ENCODE results near the gene ACSM3.

Gene ACSM3

DNA sequence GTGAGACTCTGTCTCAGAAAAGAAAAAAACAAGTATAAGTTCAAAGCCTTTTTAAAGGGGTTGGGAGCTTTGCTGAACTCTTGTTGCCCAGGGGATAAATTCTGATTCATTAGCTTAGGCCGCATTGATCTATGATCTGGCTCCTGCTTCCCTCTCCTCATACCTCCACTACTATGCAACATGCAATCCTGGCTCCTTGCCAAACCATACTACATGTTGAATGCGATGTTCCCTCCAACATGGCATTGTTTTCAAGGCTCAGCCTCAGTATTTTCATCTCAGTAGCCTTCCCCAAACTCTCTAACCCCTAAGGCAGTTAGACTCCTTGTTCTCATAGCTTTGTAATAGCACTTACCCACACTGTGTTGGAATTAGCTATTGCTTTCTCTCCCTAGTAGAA, 48.7 kb downstream of the ACSM3 start:
- Histone ChIP-seq H3K27me3 (ENCODE audit: low read length) (no peaks in the 10 kb centered on the region), H3K9ac (ENCODE audit: low read length) (no peak overlapping the region)
- TF ChIP-seq, protein P1, sequence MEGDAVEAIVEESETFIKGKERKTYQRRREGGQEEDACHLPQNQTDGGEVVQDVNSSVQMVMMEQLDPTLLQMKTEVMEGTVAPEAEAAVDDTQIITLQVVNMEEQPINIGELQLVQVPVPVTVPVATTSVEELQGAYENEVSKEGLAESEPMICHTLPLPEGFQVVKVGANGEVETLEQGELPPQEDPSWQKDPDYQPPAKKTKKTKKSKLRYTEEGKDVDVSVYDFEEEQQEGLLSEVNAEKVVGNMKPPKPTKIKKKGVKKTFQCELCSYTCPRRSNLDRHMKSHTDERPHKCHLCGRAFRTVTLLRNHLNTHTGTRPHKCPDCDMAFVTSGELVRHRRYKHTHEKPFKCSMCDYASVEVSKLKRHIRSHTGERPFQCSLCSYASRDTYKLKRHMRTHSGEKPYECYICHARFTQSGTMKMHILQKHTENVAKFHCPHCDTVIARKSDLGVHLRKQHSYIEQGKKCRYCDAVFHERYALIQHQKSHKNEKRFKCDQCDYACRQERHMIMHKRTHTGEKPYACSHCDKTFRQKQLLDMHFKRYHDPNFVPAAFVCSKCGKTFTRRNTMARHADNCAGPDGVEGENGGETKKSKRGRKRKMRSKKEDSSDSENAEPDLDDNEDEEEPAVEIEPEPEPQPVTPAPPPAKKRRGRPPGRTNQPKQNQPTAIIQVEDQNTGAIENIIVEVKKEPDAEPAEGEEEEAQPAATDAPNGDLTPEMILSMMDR (IDR thresholded peaks at IDR 0.05; ENCODE audit: insufficient read depth, low read length, poor library complexity, severe bottlenecking) = no peak
- no peak for TF ChIP-seq EZH2phosphoT487 (conservative IDR thresholded peaks at IDR 0.05; ENCODE audit: low read length)

DNA sequence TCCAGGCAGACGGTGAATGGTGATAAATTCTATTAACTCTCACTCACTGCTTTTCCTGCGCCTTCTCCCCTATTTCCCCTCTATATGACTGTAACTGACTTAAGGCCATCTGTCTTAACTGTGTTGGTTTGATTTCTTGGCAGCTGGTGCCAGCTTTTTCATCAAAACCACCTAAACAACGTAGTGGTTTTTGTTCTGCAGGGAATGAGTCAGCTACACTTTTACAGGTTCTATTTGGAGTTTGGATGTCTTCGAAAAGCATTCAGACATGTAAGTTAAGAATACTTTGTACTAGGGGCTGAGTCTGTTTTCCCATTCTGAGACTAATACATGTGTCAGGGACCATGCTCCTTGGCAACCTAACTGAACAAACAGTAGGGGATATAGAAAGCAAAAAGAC, 51.0 kb downstream of the ACSM3 start:
- H3K9me2 ChIP-seq (replicated peaks; ENCODE audit: insufficient read depth, low read length) = no peaks in the 10 kb centered on the region

More for the DNA sequence above, 48.7 kb downstream of the ACSM3 start:
- Histone ChIP-seq H3K9me2 (replicated peaks; ENCODE audit: insufficient read depth, low read length) (no peaks in the 10 kb centered on the region), H3K36me3 (ENCODE audit: low read length) (peaks cover 13% of the 10 kb centered on the region; the same call in 1 of the 2 replicates), H3K27ac (ENCODE audit: low read depth, low read length) (no peak overlapping the region), H2AFZ (ENCODE audit: low read depth, low read length, severe bottlenecking) (no peak overlapping the region), H3K4me3 (ENCODE audit: insufficient read depth, low read length, poor library complexity, severe bottlenecking) (no peak overlapping the region), H3F3A (ENCODE audit: insufficient read depth) (no peaks in the 10 kb centered on the region; the same call in 1 of the 2 replicates), H3K79me2 (ENCODE audit: insufficient read depth, low read length) (peaks cover 3% of the 10 kb centered on the region; the same call in 1 of the 2 replicates), H4K20me1 (ENCODE audit: low read depth, low read length) (no peaks in the 10 kb centered on the region), H3K9me3 (ENCODE audit: insufficient read depth, low read length) (no peaks in the 10 kb centered on the region), H3K4me2 (ENCODE audit: low read depth, low read length, poor library complexity, severe bottlenecking) (no peak overlapping the region)

DNA sequence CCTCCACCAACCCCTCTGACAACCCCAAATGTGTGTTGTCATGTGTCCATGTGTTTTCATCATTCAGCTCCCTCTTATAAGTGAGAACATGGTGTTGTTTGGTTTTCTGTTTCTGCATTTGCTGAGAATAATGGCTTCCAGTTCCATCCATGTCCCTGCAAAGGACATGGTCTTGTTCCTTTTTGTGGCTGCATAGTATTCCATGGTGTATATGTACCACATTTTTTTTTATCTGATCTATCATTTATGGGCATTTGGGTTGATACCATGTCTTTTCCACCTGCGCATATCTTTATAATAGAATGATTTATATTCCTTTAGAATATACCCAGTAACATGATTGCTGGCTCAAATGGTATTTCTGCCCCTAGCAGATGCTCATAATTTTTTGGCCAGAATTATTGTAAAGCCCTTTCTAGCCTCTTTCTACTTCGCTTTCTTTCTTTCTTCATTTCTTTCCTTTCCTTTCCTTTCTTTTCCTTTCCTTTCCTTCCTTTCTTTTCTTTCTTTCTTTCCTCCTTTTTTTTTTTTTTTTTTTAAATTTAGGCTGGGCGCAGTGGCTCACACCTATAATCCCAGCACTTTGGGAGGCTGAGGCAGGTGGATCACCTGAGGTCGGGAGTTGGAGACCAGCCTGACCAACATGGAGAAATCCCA, 55.2 kb downstream of the ACSM3 start:
- TF ChIP-seq, protein P1 (IDR thresholded peaks at IDR 0.05; ENCODE audit: insufficient read depth, low read length, poor library complexity, severe bottlenecking) = no peak
- TF ChIP-seq EZH2phosphoT487 (conservative IDR thresholded peaks at IDR 0.05; ENCODE audit: low read length) = no peak
- H2AFZ ChIP-seq (ENCODE audit: low read depth, low read length, severe bottlenecking) = no peak overlapping the region

More for the DNA sequence above, 51.0 kb downstream of the ACSM3 start:
- Histone ChIP-seq H3K27ac (ENCODE audit: low read depth, low read length) (no peak overlapping the region), H3K79me2 (ENCODE audit: insufficient read depth, low read length) (no peaks in the 10 kb centered on the region), H3F3A (ENCODE audit: insufficient read depth) (no peaks in the 10 kb centered on the region; the same call in 1 of the 2 replicates), H2AFZ (ENCODE audit: low read depth, low read length, severe bottlenecking) (no peak overlapping the region), H3K36me3 (ENCODE audit: low read length) (peaks cover 13% of the 10 kb centered on the region; the same call in 1 of the 2 replicates), H3K9ac (ENCODE audit: low read length) (no peak overlapping the region), H3K27me3 (ENCODE audit: low read length) (no peaks in the 10 kb centered on the region), H3K4me3 (ENCODE audit: insufficient read depth, low read length, poor library complexity, severe bottlenecking) (no peak overlapping the region), H4K20me1 (ENCODE audit: low read depth, low read length) (no peaks in the 10 kb centered on the region), H3K4me2 (ENCODE audit: low read depth, low read length, poor library complexity, severe bottlenecking) (no peak overlapping the region), H3K9me3 (ENCODE audit: insufficient read depth, low read length) (no peaks in the 10 kb centered on the region)
- TF ChIP-seq, protein P1 (IDR thresholded peaks at IDR 0.05; ENCODE audit: insufficient read depth, low read length, poor library complexity, severe bottlenecking) = no peak
- TF ChIP-seq EZH2phosphoT487 (conservative IDR thresholded peaks at IDR 0.05; ENCODE audit: low read length) = no peak

More for the DNA sequence above, 55.2 kb downstream of the ACSM3 start:
- H3K4me3 ChIP-seq (ENCODE audit: insufficient read depth, low read length, poor library complexity, severe bottlenecking) = no peak overlapping the region
- no peak overlapping the region for H3K27ac ChIP-seq (ENCODE audit: low read depth, low read length)
- no peaks in the 10 kb centered on the region for H3K79me2 ChIP-seq (ENCODE audit: insufficient read depth, low read length)
- H4K20me1 ChIP-seq (ENCODE audit: low read depth, low read length) = no peaks in the 10 kb centered on the region
- H3K4me2 ChIP-seq (ENCODE audit: low read depth, low read length, poor library complexity, severe bottlenecking) = no peak overlapping the region
- no peaks in the 10 kb centered on the region; the same call in 1 of the 2 replicates for H3F3A ChIP-seq (ENCODE audit: insufficient read depth)
- H3K36me3 ChIP-seq (ENCODE audit: low read length) = peaks cover 21% of the 10 kb centered on the region; the same call in 1 of the 2 replicates
- H3K9me3 ChIP-seq (ENCODE audit: insufficient read depth, low read length) = no peaks in the 10 kb centered on the region
- H3K27me3 ChIP-seq (ENCODE audit: low read length) = no peaks in the 10 kb centered on the region
- no peaks in the 10 kb centered on the region for H3K9me2 ChIP-seq (replicated peaks; ENCODE audit: insufficient read depth, low read length)
- no peak overlapping the region for H3K9ac ChIP-seq (ENCODE audit: low read length)
